Activated CD8-positive, alpha-beta T cell treated with anti-CD3 and anti-CD28 coated beads for 36 hours (primary cell): ENCODE data around the gene NIFK. TPM values are rescaled to one million over a fixed set of nuclear protein-coding genes. Genes with fewer than 3 reads are reported as not detected.
A peak's percentile ranks its signal among the peaks of the same experiment; 100 is the strongest.

Experiments used
- ATAC-seq: fragments of 200-7000 bp; cut with Tn5 transposase; one replicate; pipeline ENCODE4 v1.10.0; 2021; ENCODE audit warnings: mild to moderate bottlenecking, moderate library complexity
- CTCF ChIA-PET: fragments of 350-600 bp; sonication (Branson Sonifier 250); formaldehyde crosslinking; loops from one replicate; lab custom pipeline; 2021; ENCODE audit warnings: antibody characterized with exemption; lab: Charles Lee
- POLR2A ChIA-PET: fragments of 350-600 bp; sonication (Branson Sonifier 250); formaldehyde crosslinking; loops from one replicate; lab custom pipeline; 2021; ENCODE audit warnings: antibody characterized with exemption; lab: Charles Lee
- DNase-seq: peaks from one replicate; pipeline ENCODE4 v3.0.0-alpha.2; 2020
- H3K27ac Mint-ChIP-seq: one replicate; pipeline ENCODE4 v1.8.0; 2021; ENCODE audit warnings: mild to moderate bottlenecking, mixed read lengths
- H3K27me3 Mint-ChIP-seq: one replicate; pipeline ENCODE4 v1.8.0; 2021; ENCODE audit warnings: mixed read lengths
- H3K36me3 Mint-ChIP-seq: one replicate; pipeline ENCODE4 v1.8.0; 2021; ENCODE audit warnings: low read depth, mixed read lengths
- H3K4me1 Mint-ChIP-seq: one replicate; pipeline ENCODE4 v1.8.0; 2021; ENCODE audit warnings: low read depth, mixed read lengths
- H3K4me3 Mint-ChIP-seq: one replicate; pipeline ENCODE4 v1.8.0; 2021; ENCODE audit warnings: mild to moderate bottlenecking, moderate library complexity, mixed read lengths
- H3K9me3 Mint-ChIP-seq: one replicate; pipeline ENCODE4 v1.8.0; 2021; ENCODE audit warnings: mixed read lengths
- CTCF ChIP-seq: fragments of 200-600 bp; IDR thresholded peaks from one replicate; pipeline ENCODE4 v1.8.0; 2022; ENCODE audit warnings: antibody characterized with exemption, mild to moderate bottlenecking
- intact Hi-C: fragments of 100-400 bp; cut with micrococcal nuclease; formaldehyde crosslinking; loops from one replicate; pipeline ENCODE4 v1.10.0; 2022
- total RNA-seq, 2 experiments: library from RNA; stranded (reverse); gene quantifications; one replicate each; pipeline ENCODE4 v1.2.3, GENCODE V29; 2021

NIFK gene
- total RNA-seq, 2 experiments from 2014 or later: 115 to 134 TPM

- no peaks in the 10 kb centered on the region for H3K9me3 Mint-ChIP-seq
- TF ChIP-seq CTCF: no peak
- H3K4me1 Mint-ChIP-seq: no peaks in the 10 kb centered on the region
- H3K27me3 Mint-ChIP-seq: no peaks in the 10 kb centered on the region
- intact Hi-C loops: no loop called here
- ATAC-seq (no peak), DNase-seq (no peak)
- CTCF ChIA-PET: no interaction called here
- H3K27ac Mint-ChIP-seq: no peak overlapping the region
- POLR2A ChIA-PET: interaction anchor here (1.0 to 1.3 kb wide), 3 partner anchors 9 to 238 kb away, joined by 3 read pairs; partner anchors contain the start of gene RNU4ATAC
- peaks cover 36% of the 10 kb centered on the region for H3K36me3 Mint-ChIP-seq
- no peak overlapping the region for H3K4me3 Mint-ChIP-seq
Observed at GRCh38 chr2:121768143-121768755, 31.6 kb upstream of the NIFK start.

- Mint-ChIP-seq H3K4me3 (no peak overlapping the region), H3K27me3 (no peaks in the 10 kb centered on the region), H3K36me3 (peaks cover 39% of the 10 kb centered on the region), H3K27ac (no peak overlapping the region), H3K4me1 (no peaks in the 10 kb centered on the region), H3K9me3 (no peaks in the 10 kb centered on the region)
- POLR2A ChIA-PET: interaction anchor here (1.7 kb wide), 1 partner anchor 236 kb away, joined by 5 read pairs; the partner anchor contains the start of gene RNU4ATAC
- TF ChIP-seq CTCF: no peak
- intact Hi-C loops: no loop called here
- CTCF ChIA-PET: no interaction called here
- DNase-seq (no peak), ATAC-seq (no peak)
Observed at GRCh38 chr2:121766624-121767023, 29.9 kb upstream of the NIFK start.

- H3K27me3 Mint-ChIP-seq: no peaks in the 10 kb centered on the region
- H3K27ac Mint-ChIP-seq: no peak overlapping the region
- no peak overlapping the region for H3K4me3 Mint-ChIP-seq
- no peak for TF ChIP-seq CTCF
- peaks cover 7% of the 10 kb centered on the region for H3K4me1 Mint-ChIP-seq
- intact Hi-C loops: no loop called here
- ChIA-PET POLR2A (interaction anchor here (1.2 to 1.7 kb wide), 3 partner anchors 9 to 234 kb away, joined by 3 to 5 read pairs (median 5); partner anchors contain the start of genes RNU4ATAC and TSN), CTCF (no interaction called here)
- ATAC-seq: no peak
- no peaks in the 10 kb centered on the region for H3K9me3 Mint-ChIP-seq
- peaks cover 45% of the 10 kb centered on the region for H3K36me3 Mint-ChIP-seq
- DNase-seq: no peak
Observed at GRCh38 chr2:121764681-121765228, 28.1 kb upstream of the NIFK start.

- H3K36me3 Mint-ChIP-seq: peaks cover 23% of the 10 kb centered on the region
- peaks cover 35% of the 10 kb centered on the region for H3K4me1 Mint-ChIP-seq
- TF ChIP-seq CTCF: no peak
- H3K27ac Mint-ChIP-seq: peak within 1 kb of the TSS; percentile 93
- no peaks in the 10 kb centered on the region for H3K9me3 Mint-ChIP-seq
- DNase-seq (peak; percentile 99), ATAC-seq (peak; percentile 99)
- no peaks in the 10 kb centered on the region for H3K27me3 Mint-ChIP-seq
- CTCF ChIA-PET: interaction anchor here (1.2 kb wide), 1 partner anchor 18 kb away, joined by 3 read pairs; the partner anchor contains the start of gene NIFK
- intact Hi-C loops: loop anchor here (2.0 kb wide), 1 partner anchor 19 kb away; the partner anchor contains the start of gene NIFK
- H3K4me3 Mint-ChIP-seq: peak within 1 kb of the TSS; percentile 94
- POLR2A ChIA-PET: interaction anchor here (0.7 to 2.5 kb wide), 7 partner anchors 10 to 225 kb away, joined by 3 to 11 read pairs (median 3); partner anchors contain the start of genes CLASP1, NIFK and RNU4ATAC
Observed at GRCh38 chr2:121755237-121756111, 18.8 kb upstream of the NIFK start, which contains the start of gene TSN. TSS of gene TSN (plus strand) at chr2:121755651. CDS start at chr2:121755780, 129 bp downstream.
